HUES6 (cell line): ENCODE results near the gene ZNF202.
"Not testable (repeated sequence)": the region's sequence is repeated elsewhere in the genome, so short reads cannot be mapped to it uniquely, and the experiment has no call there.

Experiments
- H3K27ac ChIP-seq: 2 replicates; pipeline ENCODE4 v1.7.0; 2013; ENCODE audit warnings: low read depth, mild to moderate bottlenecking, low read length, inconsistent platforms
- H3K27me3 ChIP-seq: 2 replicates; pipeline ENCODE4 v1.6.1; 2013; ENCODE audit warnings: low read length; ENCODE audit not compliant: control insufficient read depth, insufficient read depth
- H3K36me3 ChIP-seq: 2 replicates; pipeline ENCODE4 v1.6.1; 2013; ENCODE audit warnings: low read length; ENCODE audit not compliant: control insufficient read depth, insufficient read depth
- H3K4me1 ChIP-seq: 2 replicates; pipeline ENCODE4 v1.6.1; 2013; ENCODE audit warnings: low read length; ENCODE audit not compliant: control insufficient read depth, insufficient read depth
- H3K4me3 ChIP-seq: 2 replicates; pipeline ENCODE4 v1.5.1; 2013; ENCODE audit warnings: low read depth, low read length
- H3K9ac ChIP-seq: one replicate; pipeline ENCODE4 v1.6.1; 2013; ENCODE audit warnings: mild to moderate bottlenecking, low read length
- H3K9me3 ChIP-seq: 2 replicates; pipeline ENCODE4 v1.6.1; 2013; ENCODE audit warnings: low read depth, low read length; ENCODE audit not compliant: control insufficient read depth, insufficient read depth

ZNF202 gene

GRCh38 chr11:123742031-123742723, 717 bp upstream of the ZNF202 start:
- H3K9me3 ChIP-seq = peaks cover 17% of the 10 kb centered on the region
- H3K27ac ChIP-seq = peak overlapping the region; percentile 93
- no peaks in the 10 kb centered on the region for H3K27me3 ChIP-seq
- peak overlapping the region; percentile 93 for H3K9ac ChIP-seq
- H3K4me1 ChIP-seq = peaks cover 47% of the 10 kb centered on the region
- peaks cover 32% of the 10 kb centered on the region for H3K36me3 ChIP-seq
- H3K4me3 ChIP-seq = peak overlapping the region; percentile 80

- Histone ChIP-seq H3K4me1 (peaks cover 37% of the 10 kb centered on the region), H3K36me3 (peaks cover 46% of the 10 kb centered on the region), H3K4me3 (peak overlapping the region; percentile 80), H3K27me3 (no peaks in the 10 kb centered on the region), H3K27ac (peak overlapping the region; percentile 93; the same call in 1 of the 2 replicates), H3K9ac (peak overlapping the region; percentile 93), H3K9me3 (peaks cover 21% of the 10 kb centered on the region)
These were observed 687 bp downstream of the ZNF202 start for GRCh38 chr11:123740787-123741158.

- H3K9ac ChIP-seq = no peak overlapping the region
- no peak overlapping the region for H3K27ac ChIP-seq
- H3K36me3 ChIP-seq = peaks cover 70% of the 10 kb centered on the region
- H3K27me3 ChIP-seq = no peaks in the 10 kb centered on the region
- peaks cover 18% of the 10 kb centered on the region; the same call in 1 of the 2 replicates for H3K4me1 ChIP-seq
- peaks cover 21% of the 10 kb centered on the region for H3K9me3 ChIP-seq
- H3K4me3 ChIP-seq = no peak overlapping the region
These were observed 3.1 kb downstream of the ZNF202 start for GRCh38 chr11:123738374-123738773.

GRCh38 chr11:123736769-123737168, 4.7 kb downstream of the ZNF202 start:
- Histone ChIP-seq H3K9ac (no peak overlapping the region), H3K4me1 (0 out of 2 replicates have a peak, but pooled peaks cover 6% of the 10 kb centered on the region), H3K27me3 (no peaks in the 10 kb centered on the region), H3K4me3 (no peak overlapping the region), H3K36me3 (peaks cover 86% of the 10 kb centered on the region), H3K27ac (no peak overlapping the region), H3K9me3 (peaks cover 21% of the 10 kb centered on the region)

- Histone ChIP-seq H3K27ac (no peak overlapping the region), H3K9me3 (no peaks in the 10 kb centered on the region), H3K4me3 (no peak overlapping the region), H3K4me1 (no peaks in the 10 kb centered on the region), H3K36me3 (peaks cover 100% of the 10 kb centered on the region), H3K27me3 (no peaks in the 10 kb centered on the region), H3K9ac (no peak overlapping the region)
These were observed 11.9 kb downstream of the ZNF202 start for GRCh38 chr11:123729602-123730001.

GRCh38 chr11:123725995-123726655, 15.3 kb downstream of the ZNF202 start:
- Histone ChIP-seq H3K4me1 (no peaks in the 10 kb centered on the region), H3K9me3 (no peaks in the 10 kb centered on the region), H3K4me3 (no peak overlapping the region), H3K36me3 (peaks cover 81% of the 10 kb centered on the region), H3K9ac (no peak overlapping the region), H3K27me3 (no peaks in the 10 kb centered on the region), H3K27ac (no peak overlapping the region)

GRCh38 chr11:123719452-123719851, 22.0 kb downstream of the ZNF202 start:
- Histone ChIP-seq H3K9ac (no peak overlapping the region), H3K36me3 (peaks cover 14% of the 10 kb centered on the region), H3K4me3 (no peak overlapping the region), H3K27me3 (no peaks in the 10 kb centered on the region), H3K27ac (no peak overlapping the region), H3K9me3 (no peaks in the 10 kb centered on the region), H3K4me1 (no peaks in the 10 kb centered on the region)

- H3K27me3 ChIP-seq = no peaks in the 10 kb centered on the region
These were observed 23.0 kb downstream of the ZNF202 start for GRCh38 chr11:123718469-123718868.

GRCh38 chr11:123718063-123718462, 23.4 kb downstream of the ZNF202 start:
- Histone ChIP-seq H3K4me1 (no peaks in the 10 kb centered on the region), H3K27ac (no peak overlapping the region), H3K9me3 (no peaks in the 10 kb centered on the region), H3K27me3 (no peaks in the 10 kb centered on the region), H3K9ac (no peak overlapping the region), H3K36me3 (0 out of 2 replicates have a peak, but pooled peaks cover under 1% of the 10 kb centered on the region), H3K4me3 (no peak overlapping the region)

More at GRCh38 chr11:123718469-123718868, 23.0 kb downstream of the ZNF202 start:
- Histone ChIP-seq H3K9me3 (no peaks in the 10 kb centered on the region), H3K4me3 (no peak overlapping the region), H3K9ac (no peak overlapping the region), H3K27ac (no peak overlapping the region), H3K4me1 (no peaks in the 10 kb centered on the region), H3K36me3 (peaks cover 5% of the 10 kb centered on the region; the same call in 1 of the 2 replicates)

- H3K9ac ChIP-seq, H3K36me3 ChIP-seq, H3K4me1 ChIP-seq, H3K27ac ChIP-seq, H3K4me3 ChIP-seq, H3K9me3 ChIP-seq, H3K27me3 ChIP-seq: not testable (repeated sequence)
These were observed 28.8 kb downstream of the ZNF202 start for GRCh38 chr11:123712627-123713026.

- Histone ChIP-seq H3K9me3 (no peaks in the 10 kb centered on the region), H3K4me3 (no peak overlapping the region), H3K27me3 (no peaks in the 10 kb centered on the region), H3K4me1 (no peaks in the 10 kb centered on the region), H3K36me3 (no peaks in the 10 kb centered on the region), H3K27ac (no peak overlapping the region), H3K9ac (no peak overlapping the region)
These were observed 33.8 kb downstream of the ZNF202 start for GRCh38 chr11:123707606-123708205.
